NB4 (cell line): ENCODE measurements around the gene DNAH17.

ENCODE experiments used
- TF ChIP-seq, protein P1 (sequence below): IDR thresholded peaks from one replicate; pipeline ENCODE4 v1.5.1; 2012; ENCODE audit warnings: low read depth, low read length
- TF ChIP-seq, protein P2 (sequence below): IDR thresholded peaks from 2 replicates; pipeline ENCODE4 v1.6.1; 2011; ENCODE audit warnings: low read depth, low read length

DNA sequence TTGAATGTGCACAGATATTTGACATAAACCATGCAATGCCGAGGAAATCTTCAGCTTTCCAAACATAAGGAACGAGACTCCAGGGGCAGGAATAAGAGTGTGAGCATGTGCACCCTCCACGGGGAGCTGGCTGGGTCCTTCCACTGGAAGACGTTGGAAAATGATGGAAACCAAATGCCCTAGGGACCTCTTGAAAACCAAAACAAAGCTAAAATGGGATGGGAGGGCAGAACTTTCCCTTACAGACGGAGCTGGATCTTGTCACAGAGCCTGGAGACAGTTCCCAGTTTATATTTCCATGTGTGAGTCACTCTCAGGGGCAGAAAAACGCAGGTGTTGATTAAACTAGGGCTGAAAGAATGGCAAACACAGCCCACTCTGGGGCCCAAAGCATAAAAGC lies 34.4 kb upstream of the DNAH17 start:
- TF ChIP-seq, protein P1, sequence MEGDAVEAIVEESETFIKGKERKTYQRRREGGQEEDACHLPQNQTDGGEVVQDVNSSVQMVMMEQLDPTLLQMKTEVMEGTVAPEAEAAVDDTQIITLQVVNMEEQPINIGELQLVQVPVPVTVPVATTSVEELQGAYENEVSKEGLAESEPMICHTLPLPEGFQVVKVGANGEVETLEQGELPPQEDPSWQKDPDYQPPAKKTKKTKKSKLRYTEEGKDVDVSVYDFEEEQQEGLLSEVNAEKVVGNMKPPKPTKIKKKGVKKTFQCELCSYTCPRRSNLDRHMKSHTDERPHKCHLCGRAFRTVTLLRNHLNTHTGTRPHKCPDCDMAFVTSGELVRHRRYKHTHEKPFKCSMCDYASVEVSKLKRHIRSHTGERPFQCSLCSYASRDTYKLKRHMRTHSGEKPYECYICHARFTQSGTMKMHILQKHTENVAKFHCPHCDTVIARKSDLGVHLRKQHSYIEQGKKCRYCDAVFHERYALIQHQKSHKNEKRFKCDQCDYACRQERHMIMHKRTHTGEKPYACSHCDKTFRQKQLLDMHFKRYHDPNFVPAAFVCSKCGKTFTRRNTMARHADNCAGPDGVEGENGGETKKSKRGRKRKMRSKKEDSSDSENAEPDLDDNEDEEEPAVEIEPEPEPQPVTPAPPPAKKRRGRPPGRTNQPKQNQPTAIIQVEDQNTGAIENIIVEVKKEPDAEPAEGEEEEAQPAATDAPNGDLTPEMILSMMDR = no peak
- TF ChIP-seq, protein P2, sequence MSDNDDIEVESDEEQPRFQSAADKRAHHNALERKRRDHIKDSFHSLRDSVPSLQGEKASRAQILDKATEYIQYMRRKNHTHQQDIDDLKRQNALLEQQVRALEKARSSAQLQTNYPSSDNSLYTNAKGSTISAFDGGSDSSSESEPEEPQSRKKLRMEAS = no peak
